Kidney glomerular epithelial cell (primary cell): Measurements from ENCODE around the gene ST6GALNAC1.
"Not testable (repeated sequence)": the region's sequence is repeated elsewhere in the genome, so short reads cannot be mapped to it uniquely, and the experiment has no call there.

ENCODE experiments used
- DNase-seq: peaks from one replicate; lab custom pipeline; 2025; lab: John Stamatoyannopoulos, UW

The ST6GALNAC1 gene

GRCh38 chr17:76642032-76642561 is 1.5 kb downstream of the ST6GALNAC1 start:
- DNase-seq = no peak

GRCh38 chr17:76641501-76641900 is 2.1 kb downstream of the ST6GALNAC1 start:
- peak; percentile 42 for DNase-seq

DNA sequence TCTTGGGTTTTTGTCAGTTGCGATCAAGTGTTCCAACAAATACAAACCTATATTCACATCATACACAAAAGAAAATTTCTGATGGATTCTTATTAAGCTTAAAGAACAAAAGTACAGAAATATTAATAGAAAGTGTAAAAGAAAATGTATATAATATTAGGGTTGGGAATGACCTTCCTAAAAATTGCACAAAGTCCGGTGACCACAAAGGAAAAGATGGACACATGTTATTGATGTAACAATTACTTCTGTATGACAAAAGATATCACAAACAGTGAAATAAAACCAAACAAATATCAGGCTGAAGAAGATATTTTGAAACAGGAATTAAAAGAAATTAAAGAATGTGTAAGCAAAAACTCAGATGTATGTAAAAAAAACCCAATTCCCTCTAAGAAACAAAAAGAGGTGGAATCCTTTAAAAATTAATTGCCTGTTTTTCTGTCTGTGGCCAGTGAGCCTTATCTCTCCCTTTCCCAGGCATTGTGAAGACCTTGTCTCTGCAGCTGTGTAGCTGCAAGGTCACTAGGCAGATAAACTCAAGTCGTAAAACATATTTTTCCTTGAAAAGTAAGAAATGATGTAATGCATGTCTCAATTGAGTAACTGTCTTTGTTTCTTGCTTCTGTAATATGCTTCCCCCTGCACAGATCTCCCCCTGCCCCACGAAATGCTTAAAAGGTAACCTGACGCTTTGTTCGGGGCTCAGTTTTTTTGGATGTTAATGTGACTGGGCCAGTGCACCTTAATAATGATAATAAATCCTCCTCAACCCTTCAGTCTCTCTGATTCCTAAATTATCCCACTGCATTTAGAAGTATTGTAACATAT is 2.8 kb downstream of the ST6GALNAC1 start:
- DNase-seq = peak; percentile 24

DNA sequence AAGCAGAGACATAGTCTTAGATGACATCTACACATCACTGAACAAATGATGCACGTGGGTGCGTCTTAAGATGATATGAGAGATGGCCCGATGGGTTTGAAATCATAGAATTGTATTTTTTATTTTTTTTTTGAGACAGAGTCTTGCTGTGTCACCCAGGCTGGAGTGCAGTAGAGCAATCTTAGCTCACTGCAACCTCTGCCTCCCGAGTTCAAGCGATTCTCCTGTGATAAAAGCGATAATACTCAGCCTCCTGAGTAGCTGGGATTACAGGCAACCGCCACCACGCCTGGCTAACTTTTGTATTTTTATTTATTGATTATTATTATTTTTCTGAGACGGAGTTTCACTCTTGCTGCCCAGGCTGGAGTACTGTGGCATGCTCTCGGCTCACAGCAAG is 5.3 kb downstream of the ST6GALNAC1 start:
- DNase-seq = no peak

DNA sequence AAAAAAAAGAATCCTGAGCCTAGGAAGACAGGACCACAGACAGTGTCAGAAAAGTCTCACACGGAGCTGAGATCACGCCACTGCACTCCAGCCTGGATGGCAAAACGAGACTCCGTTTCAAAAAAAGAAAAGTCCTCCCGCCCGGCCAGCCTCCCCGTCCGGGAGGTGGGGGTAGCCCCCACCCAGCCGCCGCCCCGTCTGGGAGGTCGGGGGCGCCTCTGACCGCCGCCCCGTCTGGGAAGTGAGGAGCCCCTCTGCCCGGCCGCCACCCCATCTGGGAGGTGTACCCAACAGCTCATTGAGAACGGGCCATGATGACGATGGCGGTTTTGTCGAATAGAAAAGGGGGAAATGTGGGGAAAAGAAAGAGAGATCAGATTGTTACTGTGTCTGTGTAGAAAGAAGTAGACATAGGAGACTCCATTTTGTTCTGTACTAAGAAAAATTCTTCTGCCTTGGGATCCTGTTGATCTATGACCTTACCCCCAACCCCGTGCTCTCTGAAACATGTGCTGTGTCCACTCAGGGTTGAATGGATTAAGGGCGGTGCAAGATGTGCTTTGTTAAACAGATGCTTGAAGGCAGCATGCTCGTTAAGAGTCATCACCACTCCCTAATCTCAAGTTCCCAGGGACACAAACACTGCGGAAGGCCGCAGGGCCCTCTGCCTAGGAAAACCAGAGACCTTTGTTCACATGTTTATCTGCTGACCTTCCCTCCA is 6.9 kb downstream of the ST6GALNAC1 start:
- not testable (repeated sequence) for DNase-seq

GRCh38 chr17:76635659-76636360 is 7.7 kb downstream of the ST6GALNAC1 start:
- DNase-seq = no peak

- no peak for DNase-seq
Measured at GRCh38 chr17:76635039-76635438, 8.5 kb downstream of the ST6GALNAC1 start.

DNA sequence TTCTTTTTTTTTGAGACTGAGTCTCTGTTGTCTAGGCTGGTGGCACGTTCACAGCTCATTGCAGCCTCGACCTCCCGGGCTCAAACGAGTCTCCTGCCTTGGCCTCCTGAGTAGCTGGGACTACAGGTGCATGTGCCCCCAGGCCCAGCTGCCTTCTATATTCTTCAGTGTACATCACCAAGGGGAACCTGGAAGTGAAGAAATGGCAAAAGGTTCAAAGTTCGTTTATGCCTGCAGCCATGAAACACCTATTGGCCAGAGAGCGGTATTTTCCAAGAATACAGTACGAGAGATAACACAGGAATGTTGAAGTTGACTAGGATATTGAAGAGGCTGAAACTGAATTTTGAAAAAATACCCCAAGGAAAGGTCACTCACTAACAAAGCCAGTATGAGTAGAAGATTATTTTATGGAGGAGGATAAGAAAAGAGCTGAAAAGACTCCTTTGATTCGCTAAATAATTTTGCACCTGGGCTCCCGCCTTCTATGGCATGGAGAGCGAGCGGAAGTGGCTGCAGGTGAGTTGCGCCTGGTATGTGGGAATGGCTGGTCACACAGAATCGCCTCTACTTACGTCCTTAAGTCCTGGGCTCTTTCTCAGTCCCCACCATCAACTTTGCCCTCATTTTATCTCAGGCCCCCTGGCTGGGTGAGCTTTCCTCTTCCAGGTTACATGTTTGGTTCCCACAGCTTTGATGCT is 9.8 kb downstream of the ST6GALNAC1 start:
- no peak for DNase-seq

DNA sequence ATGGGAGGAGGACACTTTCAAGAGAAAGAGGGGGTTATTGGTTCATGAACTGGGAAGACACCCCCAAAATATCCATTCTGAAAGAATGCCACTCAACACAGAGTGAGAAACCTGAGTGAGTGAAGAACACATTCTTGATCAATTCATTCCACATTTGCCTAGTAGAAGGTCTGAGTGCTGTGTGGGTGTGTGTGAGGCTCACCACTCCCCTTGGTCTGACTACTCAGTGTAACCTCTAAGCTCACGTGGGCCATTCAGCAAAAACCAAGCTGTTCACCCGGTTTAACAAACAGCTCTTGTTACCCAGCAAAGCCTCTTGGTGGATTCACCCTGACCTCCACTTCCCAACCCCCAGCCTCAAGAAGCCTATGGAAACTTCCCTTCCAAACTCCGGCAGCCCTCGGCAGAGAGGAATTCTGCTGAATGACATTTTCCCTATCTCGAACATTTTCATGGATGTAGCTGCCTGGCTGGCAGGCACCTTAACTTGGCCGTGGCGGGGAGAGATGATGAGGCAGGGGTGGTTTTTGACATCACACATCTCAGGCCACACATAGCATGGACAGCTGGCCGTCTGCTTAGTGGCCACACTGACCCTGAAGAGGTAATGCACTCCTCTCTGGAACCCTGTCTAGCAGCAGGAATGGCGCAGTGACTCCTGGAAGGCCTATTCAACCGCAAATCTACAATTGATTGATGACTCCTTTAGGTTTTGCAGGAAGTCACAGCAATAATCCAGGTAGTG is 11.6 kb downstream of the ST6GALNAC1 start:
- no peak for DNase-seq

DNA sequence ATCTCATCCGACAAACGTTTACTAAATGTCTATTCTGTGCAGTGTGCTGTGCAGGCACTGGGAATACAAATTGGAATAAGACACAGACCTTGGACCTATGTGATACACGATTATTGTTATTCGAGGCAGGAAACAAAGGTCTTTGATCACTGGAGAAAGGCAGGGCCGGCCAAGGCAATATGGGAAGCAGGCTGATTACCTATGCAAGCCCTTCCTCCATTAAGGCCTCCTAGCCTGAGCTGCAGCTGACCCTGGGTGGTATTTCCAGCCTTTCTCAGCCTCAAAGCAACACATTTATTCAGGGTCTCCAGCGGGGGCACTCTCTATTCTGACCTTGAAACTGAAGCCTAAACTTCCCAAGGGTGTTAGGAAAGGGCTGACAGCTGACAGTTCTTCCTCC is 13.4 kb downstream of the ST6GALNAC1 start:
- no peak for DNase-seq

- DNase-seq = no peak
Measured at GRCh38 chr17:76627510-76627909, 16.0 kb downstream of the ST6GALNAC1 start.

DNA sequence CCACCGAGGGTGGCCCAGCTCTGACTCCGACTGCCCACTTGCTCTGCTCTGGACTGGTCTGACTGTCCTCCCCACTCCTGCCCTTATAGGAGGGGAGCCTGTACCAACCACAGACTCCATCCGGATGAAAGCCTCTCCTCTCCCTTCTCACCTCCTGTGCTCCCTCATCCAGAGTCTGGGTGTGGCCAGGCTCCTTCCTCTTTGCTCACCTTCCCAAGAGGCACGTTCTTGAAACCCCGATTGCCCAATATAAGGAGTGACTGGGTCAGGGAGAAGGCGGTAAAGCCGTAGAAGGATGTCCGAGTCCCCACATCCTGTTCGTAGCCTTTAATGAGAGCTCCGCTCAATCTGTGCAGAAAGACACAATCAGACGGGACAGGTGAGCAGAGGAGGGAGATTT is 17.1 kb downstream of the ST6GALNAC1 start:
- DNase-seq = no peak

DNA sequence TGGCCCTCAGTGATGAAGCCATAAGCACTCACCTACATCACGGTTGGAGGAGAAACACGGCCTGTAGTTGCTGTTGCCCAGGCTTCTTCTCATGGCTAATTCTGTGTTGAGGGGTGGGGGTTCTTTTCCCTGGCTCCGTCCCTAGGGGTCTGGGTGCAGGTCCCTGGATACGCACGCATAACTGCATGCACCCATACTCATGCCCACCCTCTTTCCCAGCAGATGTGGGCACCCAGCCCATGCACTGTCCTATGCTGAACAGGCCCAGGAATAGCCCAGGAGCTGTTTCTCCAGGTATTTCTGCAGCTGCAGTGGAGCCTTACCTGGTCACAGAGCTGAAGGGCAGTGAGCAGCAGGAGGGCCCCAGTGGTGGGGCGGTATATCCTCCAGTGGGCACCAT is 18.1 kb downstream of the ST6GALNAC1 start:
- no peak for DNase-seq

DNA sequence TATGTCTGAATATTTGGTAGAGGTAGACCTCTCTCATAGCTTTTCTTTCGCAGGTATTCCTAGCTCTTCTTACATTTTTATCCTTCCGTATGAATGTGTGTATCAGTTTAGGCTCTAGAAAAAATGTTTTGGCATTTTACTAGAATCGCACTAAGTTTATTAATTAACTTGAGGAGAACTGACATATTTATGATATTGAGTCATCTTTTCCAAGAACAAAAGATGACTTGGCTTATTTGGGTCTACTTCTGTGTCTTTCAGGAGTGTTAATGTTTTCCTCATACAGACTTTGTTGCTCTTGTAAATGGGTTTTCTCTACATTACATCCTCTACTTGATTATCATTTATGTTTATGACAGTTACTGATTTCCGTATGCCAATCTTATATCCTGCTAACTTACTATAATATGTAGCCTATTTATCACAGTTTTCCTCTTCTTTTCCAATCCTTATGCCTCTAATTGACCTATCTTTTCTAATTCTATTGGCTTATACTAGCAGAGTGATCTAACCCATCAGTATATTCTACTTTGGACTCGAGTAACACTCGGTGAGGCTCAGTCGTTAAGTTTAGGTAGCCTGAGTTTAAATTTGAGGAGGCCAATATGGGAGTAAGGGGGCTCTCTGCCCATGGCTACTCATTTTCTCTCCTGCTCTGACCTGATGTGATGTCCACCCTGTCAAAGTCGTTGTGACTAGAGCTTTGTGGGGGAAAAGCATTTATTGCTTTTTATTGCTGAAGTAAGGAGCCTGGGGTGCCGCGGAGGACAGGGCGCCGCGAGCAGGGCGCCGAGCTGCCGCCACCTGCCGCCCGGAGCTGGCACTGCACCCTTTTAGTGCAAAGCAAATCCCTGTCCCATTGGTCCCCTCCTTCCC is 20.0 kb downstream of the ST6GALNAC1 start:
- peak; percentile 78 for DNase-seq

GRCh38 chr17:76617838-76618237 is 25.7 kb downstream of the ST6GALNAC1 start:
- DNase-seq = no peak

GRCh38 chr17:76614912-76615617 is 28.5 kb downstream of the ST6GALNAC1 start:
- no peak for DNase-seq

DNA sequence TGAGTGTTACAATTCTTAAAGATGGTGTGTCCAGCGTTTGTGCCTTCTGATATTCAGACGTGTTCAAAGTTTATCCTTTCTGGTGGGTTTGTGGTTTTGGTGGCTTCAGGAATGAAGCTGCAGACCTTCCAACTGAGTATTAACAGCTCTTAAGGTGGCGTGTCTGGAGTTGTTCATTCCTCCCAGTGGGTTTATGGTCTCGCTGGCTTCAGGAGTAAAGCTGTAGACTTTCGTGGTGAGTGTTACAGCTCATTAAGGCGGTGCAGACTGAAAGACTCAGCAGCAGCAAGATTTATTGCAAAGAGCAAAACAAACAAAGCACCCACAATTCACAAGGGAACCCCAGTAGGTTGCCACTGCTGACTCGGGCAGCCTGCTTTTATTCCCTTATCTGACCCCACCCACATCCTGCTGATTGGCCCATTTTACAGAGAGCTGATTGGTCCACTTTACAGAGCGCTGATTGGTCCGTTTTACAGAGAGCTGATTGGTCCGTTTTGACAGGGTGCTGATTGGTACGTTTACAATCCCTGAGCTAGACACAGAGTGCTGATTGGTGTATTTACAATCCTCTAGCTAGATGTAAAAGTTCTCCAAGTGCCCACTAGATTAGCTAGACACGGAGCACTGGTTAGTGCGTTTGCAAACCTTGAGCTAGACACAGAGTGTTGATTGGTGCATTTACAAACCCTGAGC is 29.3 kb downstream of the ST6GALNAC1 start:
- not testable (repeated sequence) for DNase-seq

DNA sequence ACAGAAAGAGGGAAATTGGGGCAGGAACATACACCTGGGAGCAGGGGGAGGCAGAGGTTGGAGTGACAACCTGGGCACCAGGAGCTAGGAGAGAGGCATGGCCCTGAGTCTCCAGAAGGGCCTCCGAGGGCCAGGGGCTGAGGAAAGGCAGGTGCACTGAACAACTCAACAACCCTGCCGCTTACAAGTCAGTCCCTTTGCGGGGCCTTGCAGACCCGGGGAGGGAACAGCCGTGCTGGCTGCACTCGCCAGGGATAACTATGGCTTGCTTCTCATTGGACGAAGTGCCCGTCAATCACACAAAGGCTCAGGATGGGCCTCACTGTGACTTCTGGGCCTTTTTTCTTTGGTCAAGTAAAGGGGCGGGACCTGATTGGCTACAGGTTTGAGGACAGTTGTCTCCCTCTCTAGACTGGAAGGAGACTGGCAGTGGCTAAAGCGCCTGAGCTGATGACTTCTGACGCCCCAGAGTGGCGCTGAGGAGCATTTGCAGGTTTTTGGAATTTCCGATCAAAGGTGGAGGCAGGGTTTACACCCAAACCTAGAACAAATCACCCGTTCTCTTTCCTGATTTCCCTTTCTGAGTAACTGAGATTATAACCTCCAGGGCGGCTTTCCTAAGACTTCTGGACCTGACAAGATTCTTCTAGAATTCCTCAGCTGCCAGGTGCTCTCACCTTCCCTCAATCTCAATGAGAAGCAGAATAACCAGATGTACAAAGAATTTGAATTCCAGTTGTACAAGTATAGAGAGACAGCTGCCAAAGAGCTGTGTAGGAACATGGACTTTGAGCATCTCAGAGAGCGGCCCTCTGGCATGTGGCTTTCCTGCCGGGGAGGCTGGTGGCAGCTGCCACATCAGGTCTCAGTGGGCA is 30.3 kb downstream of the ST6GALNAC1 start:
- no peak for DNase-seq
